NCI-H446 (cell line): ENCODE measurements around the gene IPO8.
"Not testable (repeated sequence)": the region's sequence is repeated elsewhere in the genome, so short reads cannot be mapped to it uniquely, and the experiment has no call there.

Experiments
- DNase-seq, 2 experiments: peaks; one replicate each; lab custom pipeline; 2025; lab: John Stamatoyannopoulos, UW

Gene IPO8

DNA sequence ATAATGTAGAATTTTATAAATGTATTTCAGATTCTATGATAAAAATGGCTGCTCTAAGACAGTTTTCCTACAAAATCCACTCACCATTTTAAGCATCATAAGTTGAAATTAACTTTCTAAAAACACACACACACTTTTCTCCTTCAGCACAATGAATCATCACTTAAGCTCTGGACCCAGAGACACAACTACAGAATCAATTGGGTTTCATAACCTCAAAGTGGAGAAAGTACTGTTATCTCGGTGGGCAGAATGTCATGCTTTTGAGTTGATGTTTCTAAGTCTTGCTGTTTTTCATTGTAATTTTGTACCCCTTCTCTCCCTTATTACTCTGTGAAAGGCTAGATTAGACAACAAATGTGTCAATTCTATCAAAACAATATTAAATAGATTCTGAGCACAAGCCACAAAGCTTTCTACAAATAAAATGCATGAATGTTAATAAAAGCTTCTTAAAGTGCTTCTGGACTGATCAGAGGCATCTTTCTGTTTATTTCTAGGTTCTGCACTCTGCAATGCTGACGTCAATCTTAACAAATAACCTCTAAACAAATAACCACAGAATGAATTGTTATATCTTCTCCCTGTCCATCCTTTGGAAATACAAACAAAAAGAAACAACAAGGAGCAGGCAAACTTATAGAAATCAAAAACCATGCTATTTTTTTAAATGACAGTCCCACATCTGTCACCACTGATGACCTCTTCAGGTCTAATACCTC lies 8.2 kb downstream of the IPO8 start:
- no peak for DNase-seq

GRCh38 chr12:30679241-30679640 lies 16.4 kb downstream of the IPO8 start:
- no peak for DNase-seq

DNA sequence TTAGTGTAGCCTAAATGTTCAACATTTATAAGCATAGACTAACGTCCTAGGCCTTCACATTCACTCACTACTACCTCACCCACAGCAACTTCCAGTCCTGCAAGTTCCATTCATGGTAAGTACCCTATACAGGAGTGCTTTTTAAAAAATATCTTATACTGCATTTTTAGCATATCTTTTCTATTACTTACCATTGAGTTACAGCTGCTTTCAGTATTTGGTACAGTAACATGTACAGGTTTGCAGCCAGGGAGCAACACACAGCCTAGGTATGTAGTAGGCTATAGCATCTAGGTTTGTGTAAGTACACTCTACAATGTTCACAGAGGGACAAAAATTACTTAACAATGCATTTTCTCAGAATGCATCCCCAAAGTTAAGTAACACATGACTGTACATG lies 17.4 kb downstream of the IPO8 start:
- no peak for DNase-seq

GRCh38 chr12:30661210-30661609 lies 34.5 kb downstream of the IPO8 start:
- DNase-seq = no peak

DNA sequence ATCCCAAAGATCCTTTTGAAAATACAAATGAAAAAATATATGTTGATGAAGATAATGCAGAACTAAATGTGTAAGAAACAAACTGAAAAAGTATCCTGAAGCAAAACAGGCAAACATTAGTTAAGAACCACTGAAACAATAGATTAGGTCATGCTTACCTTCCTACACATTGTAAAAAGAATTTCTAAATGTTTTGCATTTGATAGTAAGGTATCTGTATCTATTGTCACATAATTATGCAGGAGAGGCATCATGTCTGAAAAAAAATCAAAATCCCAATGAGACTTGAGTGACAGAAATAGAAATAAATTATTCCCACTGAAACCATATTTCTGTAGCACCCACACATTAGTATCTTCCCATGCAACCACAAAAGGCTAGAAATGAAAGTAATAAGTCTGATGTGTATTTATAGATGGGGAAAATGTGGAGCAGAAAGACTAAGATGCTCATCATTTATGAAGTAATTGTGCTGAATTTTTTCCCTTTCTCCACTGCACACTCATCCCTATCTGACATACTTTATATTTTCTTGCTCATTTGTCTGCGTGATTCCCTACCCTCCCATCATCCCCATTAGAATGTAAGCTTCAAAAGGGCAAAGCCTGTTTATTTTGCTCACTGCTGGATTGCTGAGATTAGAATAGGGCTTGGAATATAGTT lies 43.5 kb downstream of the IPO8 start:
- no peak for DNase-seq

DNA sequence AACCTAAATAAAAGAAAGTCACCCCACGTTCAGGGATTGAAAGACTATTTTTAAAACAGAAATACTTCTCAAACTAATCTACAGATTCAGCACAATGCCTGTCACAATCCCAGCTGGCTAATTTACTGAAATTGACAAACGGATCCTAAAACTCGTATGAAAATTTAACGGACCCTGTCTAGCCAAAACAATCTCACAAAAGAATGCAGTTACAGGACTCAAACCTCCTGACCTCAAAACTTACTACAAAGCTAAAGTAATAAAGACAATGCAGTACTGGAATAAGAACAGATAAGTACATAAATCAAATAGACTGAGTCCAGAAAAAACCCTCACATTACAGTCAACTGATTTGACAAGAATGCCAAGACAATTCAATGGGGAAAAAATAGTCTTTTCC lies 48.8 kb downstream of the IPO8 start:
- DNase-seq = no peak

DNA sequence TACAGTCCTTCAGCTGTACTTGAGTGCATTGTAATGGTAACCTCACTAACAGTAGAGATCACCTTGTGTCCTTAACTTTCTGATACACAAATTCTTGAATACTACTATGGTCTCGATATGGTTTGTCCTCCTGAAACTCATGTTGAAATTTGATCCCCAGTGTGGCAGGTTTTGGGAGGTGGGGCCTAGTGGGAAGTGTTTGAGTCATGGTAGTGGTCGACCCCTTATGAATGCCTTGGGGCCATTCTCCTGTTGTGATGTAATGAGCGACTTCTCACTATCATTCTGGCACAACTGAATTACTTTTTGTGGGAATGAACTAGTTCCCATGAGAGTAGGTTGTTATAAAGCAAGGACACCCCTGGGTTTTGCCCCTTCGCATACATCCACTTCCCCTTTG lies 52.3 kb downstream of the IPO8 start:
- DNase-seq = no peak

GRCh38 chr12:30640392-30640791 lies 55.3 kb downstream of the IPO8 start:
- DNase-seq = no peak

DNA sequence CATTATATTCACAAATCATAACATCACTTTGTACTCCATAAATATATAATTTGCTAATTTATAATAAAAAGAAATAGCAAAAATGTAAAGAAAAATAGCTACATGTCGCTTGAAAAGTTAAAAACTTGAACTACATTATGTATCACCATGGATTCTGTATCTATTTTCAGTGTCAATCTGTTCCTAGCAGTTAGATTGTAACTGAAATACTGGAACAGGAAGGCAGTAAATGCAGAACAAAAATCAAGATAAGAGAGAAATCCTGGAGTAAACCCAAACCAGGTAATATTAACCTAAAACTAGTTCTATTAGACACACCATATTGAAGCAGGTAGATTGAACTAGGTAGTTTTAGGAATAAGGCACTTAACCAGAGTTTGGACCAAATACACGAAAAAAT lies 60.3 kb downstream of the IPO8 start:
- DNase-seq = no peak

DNA sequence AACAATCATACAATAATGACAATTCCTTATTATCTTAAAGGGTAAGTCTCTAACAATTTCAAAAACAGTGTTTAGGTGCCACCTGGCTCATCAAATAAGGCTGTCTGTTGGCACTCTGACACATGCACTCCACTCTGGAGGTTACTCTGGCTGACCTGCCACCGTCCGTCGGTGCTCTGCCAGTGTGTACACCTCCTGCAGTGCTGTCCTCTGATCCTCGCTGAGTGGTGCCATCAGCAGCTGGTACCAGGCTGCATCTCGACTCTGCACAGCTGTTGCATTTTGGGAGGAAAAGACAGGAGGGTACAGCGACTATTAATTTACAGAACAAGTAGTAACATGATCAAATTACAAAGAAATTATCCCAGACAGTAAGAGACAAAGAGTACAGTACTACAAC lies 63.9 kb downstream of the IPO8 start:
- DNase-seq = no peak

DNA sequence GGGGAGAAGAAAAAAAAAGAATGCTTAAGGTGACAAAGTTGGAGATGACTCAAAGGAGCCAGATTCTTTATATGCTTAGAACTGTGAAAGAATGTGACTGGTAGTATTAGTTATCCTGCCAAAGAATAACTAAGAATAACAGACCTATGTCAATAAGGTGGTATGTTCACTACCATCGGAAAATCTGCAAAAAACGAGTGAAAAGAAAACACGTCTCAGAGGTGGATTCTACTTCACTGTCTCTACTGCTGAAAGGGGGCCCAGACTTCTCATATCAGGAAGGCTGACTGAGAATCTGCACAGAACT lies 64.7 kb downstream of the IPO8 start:
- DNase-seq = no peak

- no peak for DNase-seq
Measured at GRCh38 chr12:30630076-30630978, 65.3 kb downstream of the IPO8 start.

DNA sequence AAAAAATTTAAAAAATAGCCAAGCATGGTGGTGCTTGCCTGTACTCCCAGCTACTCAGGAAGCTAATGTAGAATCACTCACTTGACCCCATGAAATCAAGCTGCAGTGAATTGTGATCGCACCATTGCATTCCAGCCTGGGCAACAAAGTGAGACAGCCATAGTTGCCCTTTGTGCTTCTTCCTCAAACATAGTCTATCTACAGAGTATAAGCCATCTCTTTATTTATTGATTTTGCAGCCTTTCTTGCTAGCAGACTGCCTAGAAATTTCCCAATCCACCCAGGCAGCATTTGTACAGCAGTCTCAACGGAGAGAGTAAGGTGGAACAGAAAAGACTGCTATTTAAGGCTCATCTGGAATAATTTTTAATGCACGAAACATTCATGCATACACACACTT lies 68.8 kb downstream of the IPO8 start:
- no peak for DNase-seq

DNA sequence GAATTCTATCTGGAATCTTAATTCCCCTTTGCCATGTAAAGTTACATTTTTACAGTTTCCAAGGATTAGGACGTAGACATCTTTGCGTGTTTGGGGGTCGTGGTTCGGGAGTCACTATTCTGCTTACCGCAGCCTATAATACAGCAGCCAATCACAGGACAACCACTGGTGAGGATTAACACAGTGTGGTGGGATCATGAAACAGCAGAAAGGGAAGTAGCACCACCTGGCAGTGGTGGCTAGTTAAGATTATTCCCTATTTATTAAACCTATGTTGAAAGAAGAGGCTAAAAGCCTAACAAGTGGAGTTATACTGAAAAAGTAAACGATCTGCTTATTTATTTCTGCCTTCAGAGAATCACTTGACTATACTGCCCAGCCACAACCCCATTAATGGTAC lies 71.7 kb downstream of the IPO8 start:
- no peak for DNase-seq

DNA sequence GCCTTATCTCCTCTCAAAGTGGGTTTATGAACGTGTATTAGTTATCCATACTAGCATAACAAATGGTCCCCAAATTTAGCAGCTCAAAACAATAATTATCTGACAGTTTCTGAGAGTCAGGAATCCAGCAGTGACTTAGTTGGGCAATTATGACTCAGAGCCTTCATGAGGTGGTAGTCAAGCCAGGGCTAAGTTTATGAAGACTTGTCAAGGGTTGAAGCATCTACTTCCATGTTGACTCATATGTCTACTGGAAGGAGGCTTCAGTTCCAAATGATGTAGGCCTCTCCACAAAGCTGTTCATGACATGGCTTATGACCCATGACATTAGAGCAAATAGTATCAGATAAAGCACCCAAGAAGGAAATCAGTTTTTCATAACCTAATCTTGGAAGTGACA lies 73.2 kb downstream of the IPO8 start:
- DNase-seq = no peak

DNA sequence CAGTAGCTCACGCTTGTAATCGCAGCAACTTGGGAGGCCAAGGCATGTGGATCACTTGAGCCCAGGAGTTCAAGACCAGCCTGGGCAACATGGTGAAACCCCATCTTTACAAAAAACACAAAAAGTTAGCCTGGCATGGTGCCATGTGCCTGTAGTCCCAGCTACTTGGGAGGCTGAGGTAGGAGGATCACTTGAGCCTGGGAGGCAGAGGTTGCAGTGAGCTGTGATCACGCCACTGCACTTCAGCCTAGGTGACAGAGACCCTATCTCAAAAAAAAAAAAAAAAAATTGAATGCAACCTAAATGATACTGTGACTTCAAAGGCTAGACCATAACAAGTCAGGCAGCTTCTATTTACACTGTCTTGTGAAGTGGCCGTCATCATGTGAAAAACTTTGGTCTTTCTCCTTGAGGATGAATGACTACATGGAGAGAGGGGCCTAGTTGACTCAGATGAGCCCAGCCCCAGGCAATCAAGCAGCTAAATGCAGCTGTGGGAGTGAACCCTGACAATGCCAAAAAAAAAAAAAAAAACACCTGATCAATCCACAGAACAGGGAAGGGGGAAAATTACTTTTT lies 73.9 kb downstream of the IPO8 start:
- DNase-seq = not testable (repeated sequence)

DNA sequence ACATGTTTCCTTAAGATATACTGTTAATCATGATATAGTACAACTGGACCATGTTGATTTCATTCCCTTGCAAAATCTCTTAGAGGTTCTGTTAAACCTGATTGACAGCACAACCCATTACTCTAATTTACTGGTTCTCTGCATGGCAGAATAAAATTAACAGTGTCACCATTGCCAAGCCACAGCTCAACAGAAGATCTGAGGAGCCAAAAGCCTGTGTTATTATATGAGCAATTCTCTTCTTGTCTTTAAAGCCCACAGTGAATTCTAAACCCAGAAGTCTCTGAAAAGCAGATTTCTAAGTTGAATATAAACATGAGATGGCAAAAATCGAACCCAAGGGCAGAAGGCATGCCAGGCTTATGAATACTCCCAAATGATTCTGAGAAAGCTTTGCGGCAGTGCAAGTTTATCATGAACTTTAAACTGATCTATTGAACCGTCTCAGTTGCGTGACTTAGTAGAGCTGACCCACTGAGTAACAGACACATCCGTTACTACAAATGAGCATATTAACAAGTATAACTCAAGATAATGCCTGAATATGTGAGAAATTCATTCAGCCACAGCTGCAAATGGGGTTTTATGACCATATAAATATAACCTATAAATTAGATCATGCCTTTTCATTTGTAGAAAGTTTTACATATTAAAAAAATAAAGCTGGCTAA lies 78.2 kb downstream of the IPO8 start:
- DNase-seq = no peak

GRCh38 chr12:30614031-30614430 lies 81.6 kb downstream of the IPO8 start:
- DNase-seq = no peak

GRCh38 chr12:30613119-30613830 lies 82.4 kb downstream of the IPO8 start:
- no peak for DNase-seq

DNA sequence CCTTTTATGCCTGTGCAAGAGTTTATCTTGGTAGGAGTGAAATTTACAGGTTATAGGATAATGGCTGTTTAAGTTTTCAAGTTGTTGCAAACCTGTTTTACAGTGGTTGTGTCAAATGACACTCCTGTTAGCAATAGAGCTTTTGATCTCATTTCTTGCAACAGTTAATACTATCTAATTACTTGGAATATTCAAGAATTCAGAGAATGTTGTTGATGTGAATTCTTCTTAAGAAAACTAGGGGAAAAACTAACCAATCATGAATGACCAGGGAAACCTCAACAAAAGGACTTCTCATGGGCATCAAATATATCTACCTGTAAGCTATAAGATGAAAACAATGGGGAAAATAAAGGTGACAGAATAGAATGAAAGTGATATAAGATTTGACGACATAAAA lies 85.0 kb downstream of the IPO8 start:
- DNase-seq = no peak

DNA sequence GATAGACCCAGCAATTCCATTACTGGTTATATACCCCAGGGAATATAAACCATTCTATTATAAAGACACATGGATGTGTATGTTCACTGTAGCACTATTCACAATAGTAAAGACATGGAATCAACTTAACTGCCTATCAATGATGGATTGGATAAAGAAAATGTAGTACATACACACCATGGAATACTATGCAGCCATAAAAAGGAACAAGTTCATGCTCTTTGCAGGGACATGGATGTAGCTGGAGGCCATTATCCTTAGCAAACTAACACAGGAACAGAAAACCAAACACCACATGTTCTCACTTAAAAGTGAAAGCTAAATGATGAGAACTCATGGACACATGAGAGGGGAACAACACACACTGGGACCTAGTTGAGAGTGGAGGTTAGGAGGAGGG lies 85.8 kb downstream of the IPO8 start:
- not testable (repeated sequence) for DNase-seq

DNA sequence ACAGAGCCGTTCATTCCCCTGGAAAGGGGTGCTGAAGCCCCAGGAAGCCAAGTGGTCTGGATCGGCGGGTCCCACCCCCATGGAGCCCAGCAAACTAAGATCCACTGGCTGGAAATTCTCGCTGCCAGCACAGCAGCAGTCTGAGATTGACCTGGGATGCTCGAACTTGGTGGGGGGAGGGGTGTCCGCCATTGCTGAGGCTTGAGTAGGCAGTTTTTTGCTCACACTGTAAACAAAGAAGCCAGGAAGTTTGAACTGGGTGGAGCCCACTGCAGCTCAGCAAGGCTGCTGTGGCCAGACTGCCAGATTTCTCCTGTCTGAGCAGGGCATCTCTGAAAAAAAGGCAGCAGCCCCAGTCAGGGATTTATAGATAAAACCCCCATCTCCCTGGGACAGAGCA lies 91.4 kb downstream of the IPO8 start:
- DNase-seq = not testable (repeated sequence)
